HepG2 (cell line): Measurements from ENCODE around the gene EIF1. TPM values are rescaled to one million over a fixed set of nuclear protein-coding genes. Genes with fewer than 3 reads are reported as not detected.
A peak's percentile ranks its signal among the peaks of the same experiment; 100 is the strongest.

Experiments
- ARID2 ChIP-seq: sonication (generic); formaldehyde crosslinking; IDR thresholded peaks from 2 replicates; pipeline ENCODE4 v1.8.1; 2022; ENCODE audit warnings: mild to moderate bottlenecking, missing genetic modification reagents, borderline replicate concordance
- BCL6 ChIP-seq: IDR thresholded peaks from 2 replicates; pipeline ENCODE4 v1.6.1; 2016; ENCODE audit warnings: missing genetic modification reagents, missing compliant biosample characterization
- FOXP4 ChIP-seq: sonication (generic); formaldehyde crosslinking; IDR thresholded peaks from 2 replicates; pipeline ENCODE4 v1.4.0; 2020; ENCODE audit warnings: missing genetic modification reagents
- GMEB2 ChIP-seq: IDR thresholded peaks from 2 replicates; pipeline ENCODE4 v1.6.1; 2016; ENCODE audit warnings: missing biosample characterization, missing genetic modification reagents, low read depth
- HCFC1 ChIP-seq: fragments of 150-350 bp; IDR thresholded peaks from 2 replicates; pipeline ENCODE4 v1.6.1; 2014; ENCODE audit warnings: low read depth, low read length
- IRF2 ChIP-seq: IDR thresholded peaks from 2 replicates; pipeline ENCODE4 v1.6.1; 2018; ENCODE audit warnings: missing genetic modification reagents, missing compliant biosample characterization
- MYNN ChIP-seq: sonication (generic); formaldehyde crosslinking; IDR thresholded peaks from 2 replicates; pipeline ENCODE4 v1.4.0; 2020; ENCODE audit warnings: mild to moderate bottlenecking, low read depth, missing genetic modification reagents
- NFE2L2 ChIP-seq: fragments of 150-350 bp; IDR thresholded peaks from 2 replicates; pipeline ENCODE4 v1.6.1; 2014; ENCODE audit warnings: low read length
- RCOR2 ChIP-seq: IDR thresholded peaks from 2 replicates; pipeline ENCODE4 v1.6.1; 2016; ENCODE audit warnings: missing biosample characterization, missing genetic modification reagents
- YEATS4 ChIP-seq: sonication (generic); formaldehyde crosslinking; IDR thresholded peaks from 2 replicates; pipeline ENCODE4 v1.4.0; 2020; ENCODE audit warnings: missing genetic modification reagents, borderline replicate concordance
- polyA plus RNA-seq, 8 experiments: library from polyadenylated mRNA; depleted of rRNA in 3 of 8; stranded (reverse) in 7 of 8; unstranded in 1 of 8; fragments of >200 nt; fragmentation: Illumina TruSeq in 4 of 8; extraction: Trizol in 4 of 8; gene quantifications; 2 replicates each; pipeline versions ENCODE4 v1.2.1 to v1.2.3, GENCODE V29; 2011 to 2016; ENCODE audit warnings: low read depth in 4 of 8, missing spikeins in 1 of 8, mixed read lengths in 1 of 8; ENCODE audit not compliant: insufficient read depth in 1 of 8
- total RNA-seq, 5 experiments: library from RNA; depleted of rRNA; stranded (reverse); fragments of >200 nt; fragmentation: Illumina TruSeq; extraction: Trizol; gene quantifications; 2 replicates each; pipeline ENCODE4 v1.2.3, GENCODE V29; 2016; ENCODE audit warnings: low read depth in 1 of 5
- TF ChIP-seq, protein P1 (sequence below): sonication (generic); formaldehyde crosslinking; IDR thresholded peaks from 2 replicates; pipeline ENCODE4 v1.4.0; 2020; ENCODE audit warnings: missing genetic modification reagents
- TF ChIP-seq, protein P2 (sequence below): sonication (generic); formaldehyde crosslinking; conservative IDR thresholded peaks from 2 replicates; pipeline ENCODE4 v1.4.0; 2020; ENCODE audit warnings: missing genetic modification reagents

EIF1 gene
- total and polyA plus RNA-seq, 2 of the 13 experiments (the other 11 are each of a cell fraction or from before 2014, with no cell fraction given), result 147 to 517 TPM

GRCh38 chr17:41688641-41689496, at the start of gene EIF1 (continued):
- TF ChIP-seq MYNN (CRISPR knock-in tag) (no peak), HCFC1 (peak; percentile 46; the same call in 1 of the 2 replicates), FOXP4 (CRISPR knock-in tag) (peak; percentile 43), BCL6 (peak; percentile 59), YEATS4 (CRISPR knock-in tag) (no peak; the same call in 1 of the 2 replicates), ARID2 (CRISPR knock-in tag) (no peak; the same call in 1 of the 2 replicates), NFE2L2 (peak; percentile 2), IRF2 (peak; percentile 74), GMEB2 (peak; percentile 98), RCOR2 (CRISPR knock-in tag) (no peak)
- TF ChIP-seq, protein P1, sequence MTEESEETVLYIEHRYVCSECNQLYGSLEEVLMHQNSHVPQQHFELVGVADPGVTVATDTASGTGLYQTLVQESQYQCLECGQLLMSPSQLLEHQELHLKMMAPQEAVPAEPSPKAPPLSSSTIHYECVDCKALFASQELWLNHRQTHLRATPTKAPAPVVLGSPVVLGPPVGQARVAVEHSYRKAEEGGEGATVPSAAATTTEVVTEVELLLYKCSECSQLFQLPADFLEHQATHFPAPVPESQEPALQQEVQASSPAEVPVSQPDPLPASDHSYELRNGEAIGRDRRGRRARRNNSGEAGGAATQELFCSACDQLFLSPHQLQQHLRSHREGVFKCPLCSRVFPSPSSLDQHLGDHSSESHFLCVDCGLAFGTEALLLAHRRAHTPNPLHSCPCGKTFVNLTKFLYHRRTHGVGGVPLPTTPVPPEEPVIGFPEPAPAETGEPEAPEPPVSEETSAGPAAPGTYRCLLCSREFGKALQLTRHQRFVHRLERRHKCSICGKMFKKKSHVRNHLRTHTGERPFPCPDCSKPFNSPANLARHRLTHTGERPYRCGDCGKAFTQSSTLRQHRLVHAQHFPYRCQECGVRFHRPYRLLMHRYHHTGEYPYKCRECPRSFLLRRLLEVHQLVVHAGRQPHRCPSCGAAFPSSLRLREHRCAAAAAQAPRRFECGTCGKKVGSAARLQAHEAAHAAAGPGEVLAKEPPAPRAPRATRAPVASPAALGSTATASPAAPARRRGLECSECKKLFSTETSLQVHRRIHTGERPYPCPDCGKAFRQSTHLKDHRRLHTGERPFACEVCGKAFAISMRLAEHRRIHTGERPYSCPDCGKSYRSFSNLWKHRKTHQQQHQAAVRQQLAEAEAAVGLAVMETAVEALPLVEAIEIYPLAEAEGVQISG (CRISPR knock-in tag), result peak; percentile 91
- TF ChIP-seq, protein P2, sequence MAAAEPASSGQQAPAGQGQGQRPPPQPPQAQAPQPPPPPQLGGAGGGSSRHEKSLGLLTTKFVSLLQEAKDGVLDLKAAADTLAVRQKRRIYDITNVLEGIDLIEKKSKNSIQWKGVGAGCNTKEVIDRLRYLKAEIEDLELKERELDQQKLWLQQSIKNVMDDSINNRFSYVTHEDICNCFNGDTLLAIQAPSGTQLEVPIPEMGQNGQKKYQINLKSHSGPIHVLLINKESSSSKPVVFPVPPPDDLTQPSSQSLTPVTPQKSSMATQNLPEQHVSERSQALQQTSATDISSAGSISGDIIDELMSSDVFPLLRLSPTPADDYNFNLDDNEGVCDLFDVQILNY, result peak; percentile 10; the same call in 1 of the 2 replicates
